Islet precursor cell (in vitro differentiated cells): ENCODE measurements around the gene SBK1.
"Not testable (repeated sequence)": the region's sequence is repeated elsewhere in the genome, so short reads cannot be mapped to it uniquely, and the experiment has no call there.

Source experiments
- DNase-seq: peaks from one replicate; pipeline ENCODE4 v3.0.0-alpha.2; 2018

SBK1 gene

DNA sequence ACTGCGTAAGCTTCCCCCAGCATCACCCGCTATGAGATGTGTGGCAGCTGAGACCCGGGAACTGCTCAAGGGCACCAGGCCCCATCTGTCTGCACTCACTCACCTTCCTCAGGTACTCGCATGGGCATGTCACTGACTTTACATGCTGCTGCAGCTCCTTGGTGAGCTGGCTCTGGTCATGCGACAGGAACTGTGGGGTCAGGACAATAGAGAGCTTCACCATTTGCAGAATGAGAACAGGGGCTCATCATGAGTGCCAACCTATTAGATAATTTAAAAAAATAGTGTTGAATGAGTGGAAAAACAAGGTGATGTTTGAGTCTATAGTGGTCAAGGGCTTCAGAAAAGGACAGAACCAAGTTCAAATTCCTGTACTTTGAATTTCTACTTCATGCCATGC, 70.3 kb downstream of the SBK1 start:
- peak; percentile 8 for DNase-seq

DNA sequence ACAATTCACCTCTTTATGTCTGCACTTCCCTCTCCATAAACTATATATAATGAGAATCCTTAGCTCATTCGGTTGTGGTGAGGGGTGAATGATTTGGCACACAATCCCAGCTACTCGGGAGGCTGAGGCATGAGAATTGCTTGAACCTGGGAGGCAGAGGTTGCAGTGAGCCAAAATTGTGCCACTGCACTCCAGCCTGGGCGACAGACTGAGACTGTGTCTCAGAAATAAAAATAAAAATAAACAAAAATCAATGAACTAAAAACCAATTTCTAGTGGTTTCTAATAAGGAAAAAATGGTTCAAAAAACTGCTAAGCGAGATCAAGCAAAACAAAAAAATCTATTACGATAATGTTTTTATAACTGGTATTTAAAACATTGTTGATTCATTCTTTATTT, 71.1 kb downstream of the SBK1 start, which contains the start of gene NPIPB6:
Gene NPIPB6 (minus strand): TSS at position 101 of the 400 bp plus-strand sequence. CDS start 686 bp downstream, outside the sequence.
- not testable (repeated sequence) for DNase-seq

DNA sequence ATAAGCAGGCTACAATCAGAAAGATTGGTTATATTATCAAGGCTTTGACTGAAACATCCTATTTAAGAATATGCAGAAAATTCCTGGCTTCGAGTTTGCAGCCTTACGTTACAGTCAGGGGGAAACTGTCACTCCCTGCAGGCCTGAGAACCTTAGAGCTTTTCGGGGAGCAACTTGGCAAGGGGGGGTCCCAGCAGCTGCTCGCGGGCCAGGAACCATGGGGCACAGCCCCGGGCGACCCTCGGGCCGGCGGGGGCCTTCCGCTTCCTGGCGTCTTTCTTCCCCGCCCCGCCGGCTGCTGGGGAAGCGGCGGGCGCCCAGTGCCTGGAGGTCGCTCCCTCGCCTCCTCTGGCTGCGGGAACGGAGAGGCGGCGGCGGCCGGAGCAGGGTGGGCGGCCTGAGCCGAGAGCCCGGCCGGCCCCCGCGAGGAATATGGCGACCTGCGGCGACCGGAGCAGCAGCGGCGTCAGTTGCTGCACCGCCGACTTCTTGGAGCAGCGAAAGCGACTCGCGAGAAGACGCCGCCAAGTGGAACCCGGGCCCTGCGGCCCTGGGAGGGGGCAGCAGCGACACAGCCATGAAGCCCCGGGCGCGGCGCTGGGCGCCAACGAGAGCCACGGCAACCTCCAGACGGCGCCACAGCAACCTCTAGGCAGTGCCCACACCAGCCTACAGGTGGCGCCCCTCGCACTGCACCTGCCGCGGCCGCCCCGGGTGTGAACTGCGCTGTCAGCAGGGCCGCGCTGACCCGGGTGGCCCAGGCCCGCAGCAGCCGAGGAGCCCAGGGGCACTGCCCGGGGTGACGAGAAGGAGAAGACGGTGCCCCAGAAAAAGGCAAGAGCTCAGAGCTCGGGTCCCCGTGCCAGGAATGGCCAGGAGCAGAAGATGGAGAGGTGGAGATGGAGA, 72.2 kb downstream of the SBK1 start:
- not testable (repeated sequence) for DNase-seq

DNA sequence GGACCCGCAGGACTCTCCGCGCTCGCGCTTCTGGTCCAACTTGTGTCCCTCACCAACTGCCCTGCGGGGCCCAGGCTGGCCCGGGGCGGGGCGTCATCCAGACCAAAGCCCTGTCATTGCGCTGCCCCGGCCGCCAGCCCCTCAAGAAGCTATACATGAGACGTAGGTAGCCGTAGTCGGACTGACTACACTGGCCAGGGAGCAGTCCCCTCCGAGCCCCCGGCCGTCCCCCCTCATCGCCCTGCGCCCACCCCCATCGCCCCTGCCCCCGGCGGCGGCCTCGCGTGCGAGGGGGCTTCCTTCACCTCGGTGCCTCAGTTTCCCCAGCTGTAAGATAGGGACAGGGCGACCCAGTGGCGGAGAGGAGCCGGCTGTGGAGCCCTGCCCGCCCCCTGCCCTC, 75.6 kb downstream of the SBK1 start:
- peak; percentile 20 for DNase-seq
